ENCODE results near the gene WDR45B.

Gene WDR45B

DNA sequence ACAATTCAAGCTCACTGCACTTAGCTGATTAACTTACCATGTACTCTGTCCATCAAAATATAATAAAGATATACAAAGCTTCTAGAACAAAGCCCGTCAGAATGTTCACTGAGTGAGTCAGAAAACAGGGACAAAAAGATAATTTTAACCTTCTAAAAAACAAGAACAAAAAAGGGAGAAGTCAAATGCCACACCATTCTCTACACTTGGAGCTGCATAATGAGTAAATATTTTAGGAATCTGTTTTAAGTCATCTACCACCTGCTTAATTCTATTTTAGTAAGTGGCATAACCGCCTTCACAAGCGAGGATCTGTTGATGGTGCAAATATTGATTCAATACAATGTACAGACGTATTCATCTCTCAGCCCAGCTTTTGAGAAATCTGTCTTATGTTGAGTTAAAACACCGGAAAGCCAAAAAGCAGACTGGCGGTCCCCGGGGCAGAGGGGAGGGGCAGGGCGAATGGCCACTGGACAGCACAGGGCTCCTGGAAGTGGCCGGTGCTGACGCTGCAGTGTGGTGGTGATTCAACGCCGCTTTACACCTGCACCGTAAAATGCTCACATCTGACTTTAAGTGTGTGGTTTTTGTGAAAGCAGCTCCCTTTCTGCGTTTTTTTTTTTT, 30.1 kb upstream of the WDR45B start:
- TF ChIP-seq, protein P1, sequence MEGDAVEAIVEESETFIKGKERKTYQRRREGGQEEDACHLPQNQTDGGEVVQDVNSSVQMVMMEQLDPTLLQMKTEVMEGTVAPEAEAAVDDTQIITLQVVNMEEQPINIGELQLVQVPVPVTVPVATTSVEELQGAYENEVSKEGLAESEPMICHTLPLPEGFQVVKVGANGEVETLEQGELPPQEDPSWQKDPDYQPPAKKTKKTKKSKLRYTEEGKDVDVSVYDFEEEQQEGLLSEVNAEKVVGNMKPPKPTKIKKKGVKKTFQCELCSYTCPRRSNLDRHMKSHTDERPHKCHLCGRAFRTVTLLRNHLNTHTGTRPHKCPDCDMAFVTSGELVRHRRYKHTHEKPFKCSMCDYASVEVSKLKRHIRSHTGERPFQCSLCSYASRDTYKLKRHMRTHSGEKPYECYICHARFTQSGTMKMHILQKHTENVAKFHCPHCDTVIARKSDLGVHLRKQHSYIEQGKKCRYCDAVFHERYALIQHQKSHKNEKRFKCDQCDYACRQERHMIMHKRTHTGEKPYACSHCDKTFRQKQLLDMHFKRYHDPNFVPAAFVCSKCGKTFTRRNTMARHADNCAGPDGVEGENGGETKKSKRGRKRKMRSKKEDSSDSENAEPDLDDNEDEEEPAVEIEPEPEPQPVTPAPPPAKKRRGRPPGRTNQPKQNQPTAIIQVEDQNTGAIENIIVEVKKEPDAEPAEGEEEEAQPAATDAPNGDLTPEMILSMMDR (conservative IDR thresholded peaks at IDR 0.05; ENCODE audit: control insufficient read depth, insufficient read depth, low read depth, low read length), result no peak
- H3K4me3 ChIP-seq (ENCODE audit: control insufficient read depth, low read depth, low read length), result no peak overlapping the region
- no peak for DNase-seq (ENCODE audit: low read depth)

DNA sequence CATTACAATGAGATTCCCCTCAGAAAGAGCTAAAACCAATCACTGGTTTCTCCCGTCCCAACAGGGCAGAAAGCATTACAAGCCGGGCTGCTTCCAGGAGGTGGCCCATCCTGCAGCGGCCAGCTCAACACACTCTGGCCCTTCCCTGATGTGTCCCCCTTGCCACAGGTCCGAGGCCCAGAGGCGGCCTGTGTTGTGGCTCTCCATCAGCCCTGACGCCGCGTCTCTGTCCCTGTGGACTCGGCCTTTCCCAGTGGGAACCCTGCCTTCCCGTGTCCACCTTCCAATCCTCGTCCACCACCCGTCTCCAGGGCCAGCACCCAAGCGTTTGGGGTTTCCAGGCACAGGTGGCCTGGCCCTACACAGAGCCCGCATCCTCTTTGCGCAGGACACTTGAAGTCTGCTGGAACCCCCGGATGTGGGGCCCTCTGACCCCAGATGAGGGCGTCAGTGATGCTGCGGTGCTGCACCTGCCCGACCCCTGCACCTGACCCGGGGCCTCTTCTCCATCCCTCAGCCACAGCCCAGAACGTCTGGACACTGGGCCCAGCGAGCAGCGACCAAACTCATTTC, 29.2 kb upstream of the WDR45B start:
- no peak overlapping the region for H3K4me3 ChIP-seq (ENCODE audit: control insufficient read depth, low read depth, low read length)
- TF ChIP-seq, protein P1 (conservative IDR thresholded peaks at IDR 0.05; ENCODE audit: control insufficient read depth, insufficient read depth, low read depth, low read length), result no peak
- DNase-seq (ENCODE audit: low read depth), result no peak

DNA sequence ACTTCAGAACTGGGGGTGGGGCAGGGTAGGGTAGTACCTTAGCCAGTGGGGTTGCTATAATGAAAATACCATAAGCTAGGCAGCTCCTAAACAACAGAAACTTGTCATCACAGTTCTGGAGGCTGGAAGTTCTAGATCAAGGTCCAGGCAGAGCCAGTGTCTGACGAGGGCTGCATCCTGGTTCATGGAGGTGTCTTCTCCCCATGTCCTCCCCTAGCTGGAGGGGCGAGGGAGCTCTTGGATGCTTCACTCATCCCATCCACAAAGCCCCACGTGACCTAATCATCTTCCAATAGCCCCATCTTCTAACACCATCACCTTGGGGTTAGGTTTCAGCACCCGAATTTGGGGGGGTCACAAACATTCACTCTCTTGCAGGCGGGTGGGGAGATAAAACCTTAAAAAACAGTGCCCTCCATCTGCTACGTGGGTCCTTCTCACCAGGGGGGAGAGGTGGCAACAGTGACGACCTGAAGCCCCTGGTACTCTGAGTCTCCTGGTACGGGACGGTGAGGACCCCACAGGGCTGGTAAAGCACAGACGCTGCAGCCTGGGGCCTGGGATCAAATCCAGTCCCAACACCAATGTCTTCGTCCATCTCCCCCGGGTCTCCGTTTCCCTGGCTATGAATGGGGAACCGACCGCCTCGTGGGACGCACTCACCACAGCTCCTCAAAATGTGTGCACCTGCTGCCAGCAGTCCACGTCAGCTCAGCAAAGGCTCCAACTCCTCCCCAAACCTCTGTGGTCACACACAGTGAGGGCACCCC, 27.4 kb upstream of the WDR45B start:
- no peak overlapping the region for H3K4me3 ChIP-seq (ENCODE audit: control insufficient read depth, low read depth, low read length)
- DNase-seq (ENCODE audit: low read depth), result no peak
- TF ChIP-seq, protein P1 (conservative IDR thresholded peaks at IDR 0.05; ENCODE audit: control insufficient read depth, insufficient read depth, low read depth, low read length), result no peak

DNA sequence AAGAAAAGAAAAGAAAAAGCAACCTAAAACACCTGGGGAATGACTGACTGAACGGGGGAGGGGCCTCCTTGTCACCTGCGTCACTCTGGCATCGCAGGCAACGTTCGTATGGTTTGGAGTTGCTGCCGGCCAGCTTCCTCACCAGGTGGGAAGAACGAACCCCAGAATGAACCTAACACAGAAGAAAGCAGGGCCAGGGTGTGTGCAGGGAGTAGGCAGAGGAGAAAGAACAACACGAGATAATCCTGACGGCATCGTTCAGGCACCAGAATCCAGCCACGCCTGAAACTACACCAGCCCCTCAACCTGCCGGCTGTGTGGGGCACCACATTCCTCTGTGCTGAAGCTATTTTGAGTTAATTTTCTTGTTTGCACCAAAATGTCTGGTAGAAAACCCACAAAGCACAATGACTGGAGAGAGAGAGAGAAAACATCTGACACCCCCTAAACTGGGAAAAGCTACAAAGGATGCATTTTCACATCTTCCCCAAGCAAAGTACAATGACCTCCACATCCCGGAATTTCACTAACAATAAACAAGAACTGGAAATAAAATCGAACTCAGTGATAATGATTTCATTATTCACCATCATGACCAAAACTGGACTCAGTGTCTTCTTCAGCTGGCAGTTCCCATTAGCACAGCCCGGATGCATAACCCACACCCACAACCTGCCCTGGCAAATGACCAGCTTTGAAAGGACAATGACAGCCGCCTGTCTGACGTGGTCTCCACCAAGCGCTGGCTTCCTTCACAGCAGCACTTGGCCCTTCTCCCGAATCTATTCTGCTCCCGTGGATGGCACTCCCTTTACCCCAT, 26.6 kb upstream of the WDR45B start:
- no peak overlapping the region for H3K4me3 ChIP-seq (ENCODE audit: control insufficient read depth, low read depth, low read length)
- TF ChIP-seq, protein P1 (conservative IDR thresholded peaks at IDR 0.05; ENCODE audit: control insufficient read depth, insufficient read depth, low read depth, low read length), result no peak
- no peak for DNase-seq (ENCODE audit: low read depth)

DNA sequence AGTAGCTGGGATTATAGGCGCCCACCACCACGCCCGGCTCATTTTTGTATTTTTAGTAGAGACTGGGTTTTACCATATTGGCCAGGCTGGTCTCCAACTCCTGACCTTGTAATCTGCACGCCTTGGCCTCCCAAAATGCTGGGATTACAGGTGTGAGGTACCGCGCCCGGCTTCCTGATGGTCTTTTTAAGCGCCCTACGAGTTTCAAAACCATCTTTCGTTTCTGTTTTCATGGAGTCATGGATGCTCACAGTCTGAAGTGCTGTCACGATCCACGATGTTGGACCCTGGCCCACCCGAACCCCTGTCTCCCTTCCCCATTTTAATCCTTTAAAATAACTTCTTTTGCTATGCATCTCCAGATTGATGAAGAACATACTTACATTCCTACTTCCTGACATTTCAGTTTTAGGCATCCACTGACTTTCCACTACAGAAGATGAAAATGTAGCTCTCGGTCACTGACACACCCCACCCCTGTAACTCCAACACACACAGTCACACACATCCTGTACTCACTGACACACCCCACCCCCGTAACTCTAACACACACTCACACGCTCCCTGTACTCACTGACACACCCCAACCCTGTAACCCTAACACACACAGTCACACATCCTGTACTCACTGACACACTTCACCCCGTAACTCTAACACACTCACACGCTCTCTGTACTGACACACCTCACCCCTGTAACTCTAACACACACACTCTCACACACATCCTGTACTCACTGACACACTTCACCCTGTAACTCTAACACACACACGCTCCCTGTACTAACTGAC, 22.6 kb upstream of the WDR45B start:
- TF ChIP-seq, protein P1 (conservative IDR thresholded peaks at IDR 0.05; ENCODE audit: control insufficient read depth, insufficient read depth, low read depth, low read length), result no peak
- no peak overlapping the region for H3K4me3 ChIP-seq (ENCODE audit: control insufficient read depth, low read depth, low read length)
- peak; percentile 5 for DNase-seq (ENCODE audit: low read depth)

DNA sequence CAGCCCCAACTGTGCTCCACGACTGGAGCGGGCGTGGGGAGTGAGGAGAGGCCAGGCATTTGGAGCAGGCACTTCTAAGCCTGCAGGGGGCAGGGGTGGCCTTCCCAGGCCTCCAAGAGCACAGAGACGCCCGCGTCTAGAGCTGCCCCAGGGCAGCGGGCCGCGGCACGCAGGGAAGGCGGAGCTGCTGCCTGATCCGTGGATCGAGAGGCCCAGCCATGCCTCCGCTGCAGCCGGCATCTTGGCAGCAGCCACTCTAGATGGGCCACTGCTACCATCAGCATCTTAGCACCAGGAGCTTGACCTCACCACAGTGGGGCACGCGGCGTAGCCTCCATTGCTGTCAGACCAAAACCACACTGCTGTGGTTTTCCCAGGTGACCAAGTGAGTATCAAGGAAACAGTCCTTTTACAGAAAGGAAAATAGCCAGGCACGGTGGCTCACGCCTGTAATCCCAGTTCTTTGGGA, 20.4 kb upstream of the WDR45B start:
- TF ChIP-seq, protein P1 (conservative IDR thresholded peaks at IDR 0.05; ENCODE audit: control insufficient read depth, insufficient read depth, low read depth, low read length), result peak; percentile 39
- peak; percentile 38 for DNase-seq (ENCODE audit: low read depth)

More for the DNA sequence above, 20.4 kb upstream of the WDR45B start:
- no peak overlapping the region for H3K4me3 ChIP-seq (ENCODE audit: control insufficient read depth, low read depth, low read length)

All from fibroblast of mammary gland (primary cell).